Skin epidermis (tissue), 12 donors: ENCODE data around the gene GLRX5.
A peak's percentile ranks its signal among the peaks of the same experiment; 100 is the strongest.

Experiments used
- H3K27ac ChIP-seq, 21 experiments: fragments of 200-600 bp; sonication (generic) in 11 of 21; one replicate each; pipeline ENCODE4 v1.5.0; 2020; ENCODE audit warnings: mild to moderate bottlenecking in 3 of 21, inconsistent platforms in 2 of 21, moderate library complexity in 2 of 21
- H3K4me3 ChIP-seq, 7 experiments: fragments of 200-600 bp; sonication (generic) in 2 of 7; one replicate each; pipeline ENCODE4 v1.5.0; 2020; ENCODE audit warnings: inconsistent platforms in 2 of 7, mild to moderate bottlenecking in 2 of 7, moderate library complexity in 1 of 7

The GLRX5 gene

DNA sequence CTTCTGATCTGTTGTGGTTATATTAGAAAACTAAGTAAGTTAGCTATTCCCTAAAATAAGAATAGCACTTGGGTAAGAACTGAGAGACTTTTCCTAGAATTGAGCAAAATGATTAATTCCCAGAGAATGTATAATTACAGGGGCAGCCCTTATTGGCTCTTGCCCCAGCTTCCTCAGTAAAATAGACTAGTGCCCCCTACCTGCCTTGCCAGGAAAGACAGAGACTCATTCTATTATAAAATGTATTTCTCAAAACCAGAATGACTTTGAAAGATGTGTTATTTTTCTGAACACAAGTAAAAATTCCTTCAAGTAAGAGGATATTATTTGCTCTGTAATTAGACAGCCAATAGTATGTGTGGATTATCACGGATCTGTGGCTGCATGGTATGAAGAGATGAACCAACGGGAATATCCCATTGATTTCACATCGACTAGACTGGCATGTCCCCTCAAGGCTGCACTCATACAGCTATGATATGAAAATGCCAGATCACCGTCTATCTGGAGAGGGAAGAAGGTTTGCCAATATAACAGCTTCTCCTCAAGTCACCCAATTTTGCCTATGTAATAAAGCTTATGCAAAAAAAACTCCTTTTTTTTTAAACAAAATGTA, 7.4 kb upstream of the GLRX5 start:
- H3K4me3 ChIP-seq: no peak overlapping the region
- peak overlapping the region in 15 of 21 experiments; percentile 19 to 78 (median 64) for H3K27ac ChIP-seq

GRCh38 chr14:95529216-95529615, 5.6 kb upstream of the GLRX5 start:
- no peak overlapping the region for H3K4me3 ChIP-seq

GRCh38 chr14:95530473-95531276, 4.2 kb upstream of the GLRX5 start:
- peak overlapping the region in 1 of 21 experiments; percentile 16 for H3K27ac ChIP-seq

More at GRCh38 chr14:95529216-95529615, 5.6 kb upstream of the GLRX5 start:
- no peak overlapping the region for H3K27ac ChIP-seq

DNA sequence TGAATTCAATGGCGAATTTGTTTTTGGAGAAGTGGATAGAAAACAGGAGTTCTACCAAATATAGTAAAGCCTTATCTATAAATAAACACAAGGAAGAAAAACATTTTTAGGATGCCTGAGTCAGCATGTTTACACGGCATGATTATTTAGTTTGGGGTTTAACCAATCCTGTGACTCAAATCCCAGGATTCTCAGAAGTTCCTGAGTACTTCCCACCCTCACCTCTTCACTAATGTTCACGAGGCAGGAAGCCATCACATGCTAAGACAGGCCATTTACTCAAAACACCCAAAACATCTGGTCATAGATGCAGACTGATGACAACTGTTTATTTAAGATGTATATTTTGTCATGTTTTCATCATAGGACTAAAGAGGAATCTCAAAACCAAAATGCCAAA, 3.4 kb upstream of the GLRX5 start:
- H3K4me3 ChIP-seq: no peak overlapping the region
- peak overlapping the region in 2 of 21 experiments; percentile 31 to 45 for H3K27ac ChIP-seq

More at GRCh38 chr14:95530473-95531276, 4.2 kb upstream of the GLRX5 start:
- H3K4me3 ChIP-seq: no peak overlapping the region

DNA sequence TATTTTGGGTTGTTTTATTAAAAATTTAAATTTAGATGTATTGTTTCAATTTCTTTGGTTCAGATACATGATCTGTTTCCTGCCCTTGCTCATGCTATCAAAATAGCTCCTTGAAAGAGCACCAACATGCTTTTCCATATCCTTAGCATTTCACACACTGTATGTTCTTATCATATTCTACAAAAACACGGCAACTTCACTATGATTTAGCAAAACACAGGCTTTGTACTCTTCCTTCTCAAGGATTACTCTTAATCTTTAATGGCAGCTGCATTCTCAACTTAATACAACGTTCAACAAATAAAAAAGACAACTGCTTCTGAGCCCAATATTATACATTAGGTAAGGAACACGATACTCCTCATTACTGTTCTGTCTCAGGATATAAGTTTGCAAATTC, 2.9 kb upstream of the GLRX5 start:
- H3K27ac ChIP-seq: peak overlapping the region in 3 of 21 experiments; percentile 14 to 45 (median 31)
- H3K4me3 ChIP-seq: no peak overlapping the region

DNA sequence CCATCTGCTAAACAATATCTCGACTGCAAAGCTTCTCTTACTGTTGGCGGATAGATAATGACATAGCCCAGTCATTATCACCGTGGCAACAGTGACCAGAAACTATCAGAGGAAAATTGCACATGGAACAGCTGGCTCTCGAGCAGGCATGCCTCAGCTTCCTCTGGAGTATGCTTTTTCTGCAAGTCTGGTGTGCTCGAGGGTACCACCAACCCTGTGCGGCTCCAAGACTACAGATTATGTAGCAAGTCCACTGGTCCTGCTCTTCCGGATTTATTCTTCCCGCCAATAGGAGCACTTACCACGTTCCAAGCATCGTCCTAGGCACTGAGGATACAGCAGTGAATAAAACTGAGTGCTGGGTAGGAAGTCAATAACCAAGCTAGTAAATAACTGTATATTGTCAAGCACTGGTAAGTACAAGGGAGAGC, 1.4 kb upstream of the GLRX5 start:
- Histone ChIP-seq H3K27ac (peak overlapping the region; percentile 65 to 95 (median 89)), H3K4me3 (peak overlapping the region; percentile 59 to 96 (median 87))

DNA sequence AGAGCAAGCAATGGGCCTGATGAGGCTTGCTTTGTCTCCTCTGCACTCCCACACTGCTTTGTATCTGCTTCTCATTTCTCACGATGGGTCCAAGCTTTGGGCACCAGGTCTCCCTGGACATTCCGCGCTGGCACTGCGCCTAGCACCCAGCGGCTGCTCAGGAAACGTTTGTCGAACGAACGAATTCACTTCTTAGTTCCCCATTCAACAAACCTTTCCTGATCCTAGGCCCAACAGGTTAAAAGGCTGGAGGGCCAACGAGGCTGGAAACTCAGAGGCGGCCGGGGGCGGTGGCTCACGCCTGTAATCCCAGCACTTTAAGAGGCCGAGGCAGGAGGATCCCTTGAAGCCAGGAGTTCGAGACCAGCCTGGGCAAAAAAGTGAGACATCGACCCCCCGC, 1.0 kb upstream of the GLRX5 start:
- Histone ChIP-seq H3K27ac (peak overlapping the region; percentile 65 to 95 (median 89)), H3K4me3 (peak overlapping the region; percentile 59 to 96 (median 87))

DNA sequence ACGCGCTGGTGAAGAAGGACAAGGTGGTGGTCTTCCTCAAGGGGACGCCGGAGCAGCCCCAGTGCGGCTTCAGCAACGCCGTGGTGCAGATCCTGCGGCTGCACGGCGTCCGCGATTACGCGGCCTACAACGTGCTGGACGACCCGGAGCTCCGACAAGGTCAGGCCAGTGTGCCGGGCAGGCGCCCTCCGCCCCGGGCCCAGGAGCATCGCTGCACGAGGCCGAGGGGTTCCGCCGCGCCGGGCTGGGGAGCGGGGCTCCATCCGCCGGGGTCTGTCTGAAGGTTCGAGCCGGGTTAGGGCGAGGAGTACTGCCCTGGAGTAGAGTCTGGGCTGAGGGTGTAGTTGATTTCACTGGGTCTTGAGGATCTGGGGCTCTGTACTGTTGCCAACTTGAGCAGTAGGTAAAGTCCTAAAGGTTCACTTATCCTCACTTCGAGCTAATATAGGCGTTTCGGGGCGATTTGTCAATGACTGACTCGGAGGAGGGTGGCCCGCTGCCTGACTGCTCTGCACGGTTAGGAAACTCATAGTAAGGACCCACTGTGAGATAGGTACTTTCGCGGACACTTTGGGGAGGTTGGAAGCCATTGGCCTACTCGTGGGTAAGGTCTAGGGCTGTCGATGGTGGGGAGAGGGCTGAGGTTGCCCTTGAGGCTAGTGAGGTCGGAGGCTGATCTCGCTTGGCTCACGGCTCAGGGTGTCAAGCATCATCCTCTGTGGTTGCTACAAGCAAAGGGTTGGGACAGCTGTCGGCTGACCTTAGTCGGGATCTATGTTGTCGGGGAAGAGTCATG, 574 bp downstream of the GLRX5 start:
- Histone ChIP-seq H3K27ac (peak overlapping the region in 17 of 21 experiments; percentile 7 to 95 (median 78)), H3K4me3 (peak overlapping the region; percentile 59 to 96 (median 85))

- H3K27ac ChIP-seq: peak overlapping the region in 6 of 21 experiments; percentile 75 to 91 (median 82)
Measured at GRCh38 chr14:95536036-95536593, 1.3 kb downstream of the GLRX5 start.

DNA sequence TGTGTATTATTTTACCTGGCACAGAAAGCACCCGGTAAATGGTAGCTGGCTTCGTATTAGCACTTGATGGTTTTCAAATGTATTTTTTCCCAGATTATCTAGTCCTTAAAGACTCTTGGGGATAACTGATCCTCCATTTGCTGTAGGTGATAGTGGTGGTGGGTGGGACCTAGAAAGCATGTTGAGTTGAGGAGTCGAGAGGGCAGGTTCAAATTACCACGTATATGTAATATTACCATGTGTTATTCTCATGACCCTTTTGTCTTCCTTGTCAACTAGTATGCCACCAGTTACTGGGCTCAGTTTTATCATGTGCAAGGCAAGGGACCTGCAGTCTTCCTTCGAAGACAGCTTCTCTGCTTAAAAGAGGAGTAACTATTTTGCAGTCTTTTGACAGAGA, 1.8 kb downstream of the GLRX5 start:
- Histone ChIP-seq H3K4me3 (peak overlapping the region in 1 of 7 experiments; percentile 65), H3K27ac (no peak overlapping the region)

More at GRCh38 chr14:95536036-95536593, 1.3 kb downstream of the GLRX5 start:
- peak overlapping the region; percentile 59 to 96 (median 85) for H3K4me3 ChIP-seq

- Histone ChIP-seq H3K27ac (no peak overlapping the region), H3K4me3 (no peak overlapping the region)
Measured at GRCh38 chr14:95537298-95538089, 2.6 kb downstream of the GLRX5 start.

- no peak overlapping the region for H3K4me3 ChIP-seq
- no peak overlapping the region for H3K27ac ChIP-seq
Measured at GRCh38 chr14:95538801-95539509, 4.1 kb downstream of the GLRX5 start.

DNA sequence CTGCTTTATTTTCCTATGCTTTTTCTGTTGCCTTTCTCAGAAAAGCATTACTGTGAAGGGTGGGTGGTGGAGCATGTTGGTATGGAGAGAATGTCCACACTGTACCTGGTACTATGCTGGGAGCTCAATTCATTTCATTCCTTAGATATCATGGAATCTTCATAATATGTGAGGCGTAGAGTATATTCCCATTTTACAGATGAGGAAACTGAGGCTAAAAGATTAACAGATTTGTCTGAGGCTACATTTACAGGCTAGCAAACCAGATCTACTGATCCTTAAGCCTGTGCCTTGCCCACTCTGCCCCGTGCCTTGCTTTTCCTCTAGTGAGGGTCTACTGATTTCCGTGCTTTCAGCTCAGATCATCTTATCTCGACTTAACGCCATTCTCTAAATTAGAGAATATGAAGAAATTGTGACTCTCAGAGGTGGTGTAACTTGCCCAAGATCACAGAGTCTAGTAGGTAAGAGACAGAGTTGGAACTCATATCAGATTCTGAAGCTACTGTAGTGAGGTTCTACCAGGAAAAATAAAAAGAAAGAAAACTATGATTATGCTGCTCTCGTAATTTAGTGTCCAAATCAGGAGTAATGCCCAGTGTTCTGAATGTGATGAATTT, 5.5 kb downstream of the GLRX5 start:
- H3K27ac ChIP-seq: no peak overlapping the region

DNA sequence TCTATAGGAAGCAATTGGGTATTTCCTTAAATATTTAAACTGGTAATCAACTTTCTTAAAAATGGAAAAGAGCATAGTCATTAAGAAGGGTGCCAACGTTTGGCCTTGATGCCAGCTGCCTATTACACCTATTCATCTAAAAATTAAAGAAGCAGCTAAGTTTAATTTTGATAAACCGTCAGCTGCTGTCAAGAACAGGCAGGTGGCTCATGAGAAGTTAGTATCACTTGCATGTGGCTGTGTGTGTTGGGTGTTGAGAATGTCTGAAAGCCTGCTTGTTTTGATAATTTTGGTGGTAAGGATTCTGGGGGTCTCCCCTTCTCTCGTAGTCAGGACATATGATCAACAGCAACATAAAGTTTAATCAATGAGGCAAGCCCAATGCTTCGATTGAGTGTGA, 6.5 kb downstream of the GLRX5 start:
- Histone ChIP-seq H3K4me3 (no peak overlapping the region), H3K27ac (no peak overlapping the region)

More for the DNA sequence above, 5.5 kb downstream of the GLRX5 start:
- H3K4me3 ChIP-seq: no peak overlapping the region

DNA sequence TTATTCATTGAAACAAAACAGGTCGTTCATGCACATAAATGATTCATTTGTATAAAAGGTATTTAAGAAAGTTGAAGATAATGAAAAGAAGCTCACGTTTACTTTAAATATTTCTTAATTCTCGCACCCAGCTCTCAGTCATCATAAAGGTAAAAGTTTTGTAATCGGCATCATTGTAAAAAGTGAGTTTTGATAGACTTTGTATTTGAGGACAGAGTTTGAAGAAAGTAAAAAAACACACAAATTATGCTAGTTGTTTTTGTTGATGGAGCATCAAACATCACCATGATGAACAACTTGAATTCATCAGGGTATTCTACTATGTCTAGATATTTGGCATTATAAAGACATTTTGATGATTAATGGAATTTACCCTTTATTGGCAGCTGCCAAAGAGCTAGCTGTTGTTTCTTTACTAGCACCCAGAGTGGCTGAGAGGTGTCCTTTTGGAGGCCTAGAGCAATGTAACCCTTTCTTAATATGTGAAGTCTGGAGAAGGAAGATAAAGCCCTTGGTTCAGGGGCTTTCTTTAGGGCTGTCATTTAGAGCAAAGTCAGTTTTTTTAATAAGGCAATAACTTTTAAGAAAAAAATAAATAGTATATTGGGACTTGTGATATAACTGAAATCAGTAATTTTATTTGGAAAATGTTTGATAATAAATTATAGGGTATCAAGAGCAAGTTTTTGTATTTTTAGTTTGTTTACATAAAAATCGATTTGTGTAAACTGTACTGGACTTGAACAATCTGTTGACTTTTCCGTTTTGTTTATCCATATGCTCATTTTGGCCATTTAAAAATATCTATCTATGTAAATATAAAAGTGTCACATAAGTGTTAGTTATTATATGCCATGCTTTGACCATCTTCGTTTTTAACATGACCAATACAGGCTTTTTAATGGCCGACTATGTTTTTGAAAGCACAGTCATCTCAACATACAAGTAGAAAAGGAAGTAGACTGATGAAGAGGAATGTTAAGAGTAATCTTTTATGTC, 7.4 kb downstream of the GLRX5 start:
- Histone ChIP-seq H3K27ac (no peak overlapping the region), H3K4me3 (no peak overlapping the region)

DNA sequence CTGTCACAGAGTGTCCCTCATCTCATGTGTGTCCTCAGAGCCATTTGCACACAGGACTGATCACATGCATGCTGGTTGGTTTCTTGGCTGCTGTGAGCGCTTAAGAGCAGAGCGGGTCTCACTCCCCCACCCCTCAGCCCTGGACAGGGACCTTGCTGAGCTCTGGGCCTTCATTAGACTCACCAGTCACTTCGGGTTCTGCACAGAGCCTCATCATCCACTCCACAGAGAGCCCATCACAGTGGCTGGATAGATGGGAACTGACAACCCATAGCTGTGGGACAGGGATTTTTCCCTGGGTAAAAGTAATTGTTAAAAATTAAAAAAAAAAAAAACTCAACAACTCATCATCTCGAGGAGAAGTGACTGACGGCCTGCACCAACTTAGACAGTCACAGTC, 8.2 kb downstream of the GLRX5 start:
- Histone ChIP-seq H3K4me3 (no peak overlapping the region), H3K27ac (no peak overlapping the region)

DNA sequence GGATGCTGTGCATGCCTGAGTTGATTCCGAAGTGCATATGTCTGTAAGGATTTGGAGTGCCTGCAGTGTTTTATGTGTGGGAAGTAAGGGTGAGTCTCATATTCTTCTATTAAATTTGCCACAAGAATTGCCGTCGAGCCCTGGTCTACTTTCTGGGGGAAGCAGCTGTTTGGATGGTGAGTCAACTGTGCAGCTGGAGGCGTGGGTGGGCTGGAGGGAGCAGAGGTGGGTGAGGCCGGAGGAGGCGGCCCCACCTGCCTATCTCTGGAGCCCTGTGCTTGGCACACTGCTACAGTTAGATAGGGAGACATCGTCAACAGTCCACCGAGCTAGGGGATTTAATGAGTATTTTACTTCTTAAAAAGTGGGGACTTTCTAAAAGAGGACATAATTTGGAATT, 9.7 kb downstream of the GLRX5 start:
- Histone ChIP-seq H3K27ac (no peak overlapping the region), H3K4me3 (no peak overlapping the region)
